Measurements from ENCODE around the gene ANO10.

ANO10 gene

GRCh38 chr3:43413676-43414368, 208.0 kb downstream of the ANO10 start:
- no peak for DNase-seq (ENCODE audit: low spot score)

- DNase-seq (ENCODE audit: low spot score), result no peak
Observed at GRCh38 chr3:43411429-43411828, 210.4 kb downstream of the ANO10 start.

- DNase-seq (ENCODE audit: low spot score), result no peak
Observed at GRCh38 chr3:43410592-43410991, 211.2 kb downstream of the ANO10 start.

- DNase-seq (ENCODE audit: low spot score), result no peak
Observed at GRCh38 chr3:43409506-43409905, 212.3 kb downstream of the ANO10 start.

- no peak for DNase-seq (ENCODE audit: low spot score)
Observed at GRCh38 chr3:43406643-43407023, 215.2 kb downstream of the ANO10 start.

- DNase-seq (ENCODE audit: low spot score), result no peak
Observed at GRCh38 chr3:43405888-43406642, 215.7 kb downstream of the ANO10 start.

- no peak for DNase-seq (ENCODE audit: low spot score)
Observed at GRCh38 chr3:43400781-43401730, 220.8 kb downstream of the ANO10 start.

GRCh38 chr3:43400167-43400566, 221.6 kb downstream of the ANO10 start:
- no peak for DNase-seq (ENCODE audit: low spot score)

- no peak for DNase-seq (ENCODE audit: low spot score)
Observed at GRCh38 chr3:43399034-43399433, 222.8 kb downstream of the ANO10 start.

GRCh38 chr3:43394041-43394554, 227.7 kb downstream of the ANO10 start:
- DNase-seq (ENCODE audit: low spot score), result no peak

GRCh38 chr3:43391621-43392020, 230.2 kb downstream of the ANO10 start:
- DNase-seq (ENCODE audit: low spot score), result no peak

GRCh38 chr3:43390255-43390588, 231.6 kb downstream of the ANO10 start:
- no peak for DNase-seq (ENCODE audit: low spot score)

GRCh38 chr3:43389388-43390254, 232.2 kb downstream of the ANO10 start:
- no peak for DNase-seq (ENCODE audit: low spot score)

GRCh38 chr3:43388915-43389314, 232.9 kb downstream of the ANO10 start:
- DNase-seq (ENCODE audit: low spot score), result no peak

- DNase-seq (ENCODE audit: low spot score), result no peak
Observed at GRCh38 chr3:43388175-43388574, 233.6 kb downstream of the ANO10 start.

- DNase-seq (ENCODE audit: low spot score), result no peak
Observed at GRCh38 chr3:43379343-43379742, 242.5 kb downstream of the ANO10 start.

- DNase-seq (ENCODE audit: low spot score), result no peak
Observed at GRCh38 chr3:43378066-43378935, 243.5 kb downstream of the ANO10 start.

GRCh38 chr3:43373560-43373928, 248.3 kb downstream of the ANO10 start:
- no peak for DNase-seq (ENCODE audit: low spot score)

GRCh38 chr3:43372809-43373559, 248.8 kb downstream of the ANO10 start:
- DNase-seq (ENCODE audit: low spot score), result no peak

Measured in ecto neural progenitor cell (in vitro differentiated cells).